ENCODE measurements around the gene C6orf89. TPM values are rescaled to one million over a fixed set of nuclear protein-coding genes. Genes with fewer than 3 reads are reported as not detected.

The C6orf89 gene
- total RNA-seq, 1 experiment from 2014 or later = 11.8 TPM

GRCh38 chr6:36851149-36851614, 34.6 kb upstream of the C6orf89 start:
- no peak overlapping the region for H3K56ac ChIP-seq (ENCODE audit: insufficient read length, low read depth, low read length)
- H3T11ph ChIP-seq (ENCODE audit: low read length) = no peak overlapping the region
- H2BK5ac ChIP-seq (ENCODE audit: insufficient read length, low read length) = no peak overlapping the region
- H4K8ac ChIP-seq (replicated peaks; ENCODE audit: insufficient read length, low read depth, low read length) = no peak overlapping the region
- H2BK20ac ChIP-seq (ENCODE audit: low read depth, low read length, poor library complexity, severe bottlenecking) = no peak overlapping the region
- no peak overlapping the region for H4K91ac ChIP-seq (ENCODE audit: insufficient read length, low read depth, low read length)
- no peaks in the 10 kb centered on the region for H3K79me1 ChIP-seq (ENCODE audit: insufficient read depth, low read depth, low read length, poor library complexity, severe bottlenecking)
- H3K4ac ChIP-seq (ENCODE audit: low read depth, low read length) = no peak overlapping the region
- H2BK12ac ChIP-seq (ENCODE audit: insufficient read length, low read depth, low read length) = no peak overlapping the region
- H3K23ac ChIP-seq (ENCODE audit: insufficient read length, low read depth, low read length) = no peak overlapping the region
- no peak overlapping the region for H3K18ac ChIP-seq (ENCODE audit: insufficient read length, low read depth, low read length)
- no peaks in the 10 kb centered on the region for H3K9me3 Mint-ChIP-seq
- H2AK5ac ChIP-seq (ENCODE audit: insufficient read length, low read length) = no peak overlapping the region
- peaks cover 13 to 38% (median 28%) of the 10 kb centered on the region in 3 experiments; a peak in 6 of 7 replicates for H3K36me3 Mint-ChIP-seq (ENCODE audit: insufficient read depth in 1 of 3, low read depth in 3 of 3)
- H3K4me2 ChIP-seq (ENCODE audit: insufficient read depth, insufficient read length, low read length) = no peak overlapping the region
- H2AFZ ChIP-seq (ENCODE audit: low read length) = no peak overlapping the region
- no peaks in the 10 kb centered on the region for H3K79me2 ChIP-seq (ENCODE audit: insufficient read depth, low read length)
- H3K9ac ChIP-seq (ENCODE audit: extremely low read depth, insufficient read length, low read length) = no peak overlapping the region
- H3K14ac ChIP-seq (ENCODE audit: insufficient read depth, low read length) = no peak overlapping the region
- no peak overlapping the region for H2BK15ac ChIP-seq (ENCODE audit: low read depth, low read length)
- H3K4me3 Mint-ChIP-seq = no peak overlapping the region
- no peak overlapping the region for H2BK120ac ChIP-seq (ENCODE audit: low read depth, low read length, poor library complexity, severe bottlenecking)
- peaks cover 2% of the 10 kb centered on the region; the same call in 1 of the 2 replicates for H3K27me3 Mint-ChIP-seq (ENCODE audit: low read depth)
- peaks cover 26 to 28% of the 10 kb centered on the region in 2 experiments for H3K4me1 Mint-ChIP-seq
- no peaks in the 10 kb centered on the region; the same call in 1 of the 2 replicates for H3K4me1 ChIP-seq (ENCODE audit: insufficient read depth, low read length)
- H4K20me1 ChIP-seq (ENCODE audit: control insufficient read depth, insufficient read depth, insufficient read length) = peaks cover 2% of the 10 kb centered on the region
- H3K23me2 ChIP-seq (ENCODE audit: insufficient read length, low read depth, low read length, poor library complexity, severe bottlenecking) = peaks cover 4% of the 10 kb centered on the region
- no peaks in the 10 kb centered on the region for H3K27me3 ChIP-seq (ENCODE audit: insufficient read depth, low read length)
- TF ChIP-seq CTCF (conservative IDR thresholded peaks at IDR 0.05) = peak; percentile 90
- H3K9me3 ChIP-seq (ENCODE audit: control insufficient read depth, low read depth, low read length) = no peaks in the 10 kb centered on the region
- H3K27ac ChIP-seq (ENCODE audit: insufficient read length, low read depth, low read length) = no peak overlapping the region
- no CpG with 5 or more reads among the region's 3 CpGs for WGBS (ENCODE audit: extremely low coverage, insufficient read length, low lambda C conversion rate)
- no peak overlapping the region for H4K5ac ChIP-seq (ENCODE audit: insufficient read length, low read depth, low read length)
- H3K27ac Mint-ChIP-seq = no peak overlapping the region
- peak; percentile 56 for DNase-seq

Data from H9 (cell line).